ENCODE measurements around the gene F13A1.

F13A1 gene

DNA sequence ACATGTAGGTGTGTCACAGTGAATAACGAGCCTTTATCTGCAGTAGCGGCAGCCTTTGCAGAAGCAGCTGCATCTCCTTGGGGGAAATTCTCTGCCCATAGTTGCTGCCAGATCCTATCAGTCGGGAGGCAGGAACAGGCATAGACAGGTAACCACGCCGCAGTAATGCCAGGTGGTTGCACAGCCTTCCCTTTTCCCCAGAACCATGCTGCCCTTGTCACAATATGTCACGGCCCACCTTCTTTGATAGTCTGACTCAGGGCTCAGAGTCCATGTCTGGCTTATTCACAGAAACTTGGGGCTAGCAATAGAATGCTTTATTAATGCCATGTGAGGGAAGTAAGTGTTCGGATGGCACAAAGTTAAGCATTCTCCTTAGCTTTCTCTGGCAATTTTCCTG, 76.6 kb downstream of the F13A1 start:
- DNase-seq (ENCODE audit: low read depth): no peak

DNA sequence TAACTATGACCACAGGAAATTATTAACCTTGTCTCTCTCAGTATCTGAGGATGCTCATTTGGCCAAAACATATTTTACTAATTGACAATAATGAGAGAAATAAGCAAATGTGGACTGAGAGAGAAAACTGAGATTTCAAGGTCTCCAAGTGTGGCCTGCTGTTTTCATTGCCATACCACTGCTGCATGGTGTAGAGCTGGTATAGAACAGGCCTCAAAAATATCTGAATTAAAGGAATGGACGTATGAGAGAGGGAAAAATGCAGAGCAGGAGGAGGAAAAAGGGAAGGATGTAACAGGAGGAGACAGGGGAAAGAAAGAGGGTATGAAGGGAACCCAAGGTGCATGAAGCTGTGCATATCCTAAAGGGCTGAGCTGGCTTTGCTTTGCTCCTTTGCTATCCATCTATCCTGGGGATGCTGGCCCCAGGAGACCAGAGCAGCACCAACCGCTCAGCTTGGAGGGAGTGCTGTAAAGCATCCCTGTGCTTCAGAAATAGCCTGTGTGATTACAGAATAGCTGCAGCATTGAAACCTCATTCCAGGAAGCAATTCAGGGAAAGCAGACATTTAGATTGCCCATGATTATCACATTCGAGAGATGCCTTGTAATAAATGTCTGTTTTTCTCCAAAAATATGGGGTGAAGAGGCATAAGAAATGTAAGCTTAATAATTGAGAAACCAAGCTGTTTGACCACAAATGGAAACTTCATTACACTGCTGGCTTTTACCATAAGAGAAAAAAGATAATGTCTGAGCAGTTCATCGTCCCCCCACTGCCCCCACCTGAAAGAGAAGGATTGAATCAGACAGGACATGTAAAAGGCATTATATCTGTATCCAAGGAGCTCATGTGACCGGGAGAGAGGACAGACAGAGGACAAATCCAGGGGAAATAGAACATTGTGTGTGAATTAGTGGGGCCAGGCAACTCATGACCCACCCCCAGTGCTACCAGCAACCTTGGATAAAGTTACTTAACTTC, 80.6 kb downstream of the F13A1 start:
- no peak for DNase-seq (ENCODE audit: low read depth)

DNA sequence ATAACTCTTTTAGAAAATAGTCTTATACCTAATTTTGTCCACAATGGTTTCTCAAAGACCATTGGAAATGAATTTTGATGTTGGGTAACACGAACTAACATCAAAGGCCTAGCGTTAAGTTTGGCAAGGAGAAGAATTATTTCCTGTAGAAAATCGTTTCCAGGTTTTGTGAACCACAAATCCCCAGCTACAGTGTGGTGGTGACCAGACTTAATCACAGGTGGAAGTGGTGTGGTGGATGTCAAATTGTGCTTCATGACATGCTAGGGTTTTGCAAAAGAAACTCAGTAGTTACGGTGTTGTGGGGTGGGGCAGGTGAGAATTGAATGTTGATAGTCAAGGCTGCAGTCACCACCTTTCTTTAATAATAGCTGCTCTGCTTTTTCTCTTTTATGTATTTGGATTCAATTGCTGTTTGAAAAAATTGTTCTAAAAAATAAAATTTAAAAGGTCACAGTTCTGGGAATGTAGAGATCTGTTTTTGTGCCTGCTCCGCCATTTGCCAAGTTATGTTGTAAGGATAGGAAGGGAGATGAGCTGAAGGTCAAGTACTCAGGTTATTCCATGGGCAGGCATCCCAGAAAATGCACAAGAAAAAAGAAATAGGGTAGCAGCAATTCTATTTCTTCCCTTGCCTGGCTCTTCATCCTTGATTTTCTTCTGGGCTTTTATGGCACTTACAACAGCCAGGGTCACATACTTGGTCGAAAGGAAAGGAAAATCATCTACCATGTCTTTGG, 83.6 kb downstream of the F13A1 start:
- DNase-seq (ENCODE audit: low read depth): no peak

DNA sequence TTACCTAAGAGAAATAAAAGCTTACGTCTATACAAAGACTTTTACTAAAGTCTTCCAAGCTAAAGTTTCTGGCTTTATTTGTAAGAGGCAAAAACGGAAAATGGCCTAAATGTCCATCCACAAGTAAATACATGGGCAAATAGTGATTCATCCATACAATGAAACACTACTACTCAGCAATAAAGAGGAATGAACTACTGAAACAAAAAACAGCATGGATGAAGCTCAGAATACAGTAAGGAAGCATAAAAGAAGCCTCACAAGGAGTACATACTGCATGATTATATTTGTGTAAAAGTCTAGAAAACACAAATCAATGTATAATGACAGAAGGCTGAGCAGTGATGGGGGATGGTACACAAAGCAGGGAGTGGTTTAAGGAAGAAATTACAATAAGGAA, 84.7 kb downstream of the F13A1 start:
- no peak for DNase-seq (ENCODE audit: low read depth)

DNA sequence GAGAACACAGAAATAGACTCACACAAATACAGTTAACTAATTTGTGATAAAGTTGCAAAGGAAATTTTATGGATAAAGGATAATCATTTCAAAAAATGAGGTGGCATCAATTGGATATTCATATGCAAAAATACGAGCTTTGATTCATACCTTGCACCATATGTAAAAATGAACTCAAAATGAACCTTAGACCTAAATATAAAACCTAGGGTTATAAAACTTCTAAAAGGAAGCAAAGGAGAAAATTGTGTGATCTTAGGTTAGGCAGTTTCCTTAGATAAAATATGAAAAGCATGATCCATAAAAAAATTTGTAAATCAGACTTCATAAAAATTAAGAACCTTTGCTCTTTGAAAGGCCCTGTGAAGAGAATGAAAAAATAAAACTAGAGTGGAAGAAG, 85.5 kb downstream of the F13A1 start:
- DNase-seq (ENCODE audit: low read depth): no peak

DNA sequence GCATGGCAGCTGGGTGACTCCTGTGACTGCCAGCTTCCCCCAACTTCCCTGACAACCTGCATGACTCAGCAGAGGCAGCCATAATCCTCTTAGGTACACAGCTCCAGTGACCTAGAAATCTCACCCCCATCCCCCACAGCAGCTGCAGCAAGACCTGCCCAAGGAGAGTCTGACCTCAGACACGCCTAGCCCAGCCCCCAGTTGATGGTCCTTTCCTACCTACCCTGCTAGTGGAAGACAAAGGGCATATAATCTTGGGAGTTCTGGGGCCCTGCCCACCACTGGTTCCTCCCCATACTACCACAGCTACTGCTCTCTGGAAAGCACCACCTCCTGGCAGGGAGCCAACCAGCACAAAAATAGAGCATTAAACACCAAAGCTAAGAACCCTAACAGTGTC, 90.2 kb downstream of the F13A1 start:
- DNase-seq (ENCODE audit: low read depth): no peak

DNA sequence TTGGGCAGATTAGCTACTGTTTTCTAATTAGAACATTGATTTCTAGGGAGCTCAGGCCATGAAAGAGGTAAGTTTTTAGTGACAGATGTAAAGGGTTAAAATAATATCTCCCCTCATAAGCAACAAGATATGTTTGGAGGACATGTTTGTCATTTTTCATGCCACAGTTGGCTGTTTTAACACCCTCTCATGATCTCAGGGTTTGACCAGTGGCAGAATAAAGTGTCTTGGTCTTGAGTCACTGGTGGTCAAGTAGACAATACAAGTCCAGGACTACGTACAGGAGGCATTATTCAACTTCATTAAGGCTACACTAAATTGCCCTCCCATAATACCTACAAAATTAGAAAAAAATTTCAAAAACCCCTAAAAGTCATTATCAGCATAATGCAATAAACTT, 92.6 kb downstream of the F13A1 start:
- no peak for DNase-seq (ENCODE audit: low read depth)

DNA sequence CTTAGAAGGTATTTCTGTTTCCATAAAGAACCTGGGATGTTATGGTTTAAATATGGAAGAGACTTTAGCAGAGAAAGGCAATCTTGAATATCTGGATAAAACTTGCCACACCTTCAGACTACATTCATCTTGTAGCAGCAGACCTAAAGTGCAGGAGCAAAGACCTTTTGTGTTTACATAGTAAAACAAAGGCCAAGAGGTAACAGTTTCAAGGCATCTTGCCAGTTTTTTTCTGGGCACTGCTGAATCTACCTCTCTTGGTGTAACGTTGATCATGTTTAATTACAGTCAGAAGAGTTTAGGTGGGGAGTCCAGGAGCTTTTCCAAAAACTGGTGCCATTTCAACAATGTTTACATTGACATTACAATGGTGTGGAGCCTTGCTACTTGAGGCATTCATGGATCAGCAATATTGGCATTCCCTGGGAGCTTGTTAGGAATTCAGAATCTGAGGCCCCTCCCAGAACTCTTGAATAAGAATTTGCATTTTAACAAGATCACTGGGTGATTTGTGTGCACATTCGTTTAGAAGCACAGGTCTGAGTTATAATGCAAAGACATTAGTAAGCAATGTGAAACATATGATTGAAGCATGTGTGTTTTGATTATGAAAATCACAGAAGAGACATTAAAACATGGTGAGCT, 94.5 kb downstream of the F13A1 start:
- no peak for DNase-seq (ENCODE audit: low read depth)

DNA sequence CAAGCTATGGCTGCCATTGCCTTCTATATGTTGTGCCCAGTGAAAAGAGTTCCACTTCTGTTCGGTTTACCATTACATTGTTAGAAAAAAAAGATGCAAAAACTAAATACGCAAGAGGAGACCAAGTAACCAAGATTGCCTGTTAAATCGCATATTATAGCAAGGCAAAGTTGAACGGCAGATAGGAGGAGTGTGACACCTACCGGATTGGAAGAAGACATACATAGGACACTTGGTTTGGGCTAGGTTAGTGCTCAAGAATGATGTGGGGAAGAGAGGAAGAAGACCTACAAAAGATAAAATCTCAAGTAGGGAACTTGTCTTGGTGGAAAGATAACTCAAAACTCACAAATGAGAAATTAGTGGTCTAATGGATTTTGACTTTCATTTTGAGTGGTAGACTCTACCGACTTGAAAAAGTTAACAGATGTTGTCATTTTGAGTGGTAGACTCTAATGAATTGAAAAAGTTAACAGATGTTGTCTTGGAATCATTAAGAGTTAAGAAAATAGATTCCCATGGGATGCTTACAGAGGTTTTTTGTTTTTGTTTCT, 95.5 kb downstream of the F13A1 start:
- no peak for DNase-seq (ENCODE audit: low read depth)

DNA sequence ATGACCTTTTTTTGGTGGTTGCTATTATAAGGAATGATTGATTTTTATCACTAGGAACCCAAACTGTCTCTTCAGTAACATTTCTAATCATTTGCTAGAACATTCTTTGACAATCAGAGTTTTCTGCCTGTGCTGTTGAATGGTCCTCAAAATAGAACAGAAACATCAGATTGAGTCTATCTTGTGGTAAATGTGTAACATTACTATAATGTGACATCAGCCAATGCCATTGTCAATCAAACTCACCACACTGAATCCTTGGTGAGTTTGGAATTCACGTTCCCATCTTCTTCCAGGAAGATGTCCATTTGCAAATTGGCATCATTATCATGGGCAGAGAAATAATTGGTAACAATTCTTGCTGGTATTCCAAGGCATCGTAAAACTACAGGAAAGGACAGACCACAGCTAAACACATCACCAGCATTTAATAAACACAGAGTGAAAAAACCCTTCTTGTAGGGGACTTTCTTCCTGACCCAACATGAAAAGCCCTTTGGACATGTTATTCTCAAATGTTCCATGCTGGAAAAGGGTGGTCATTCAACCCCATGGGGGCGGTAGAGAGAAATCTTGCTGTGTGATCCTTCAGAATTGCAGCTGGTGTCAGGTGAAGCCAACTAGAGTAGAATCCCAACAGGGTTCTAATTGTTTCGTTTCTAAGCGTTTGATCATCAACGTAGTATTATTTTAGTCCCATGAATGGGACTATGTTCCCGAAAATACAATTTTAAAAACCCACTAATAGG, 98.5 kb downstream of the F13A1 start:
- no peak for DNase-seq (ENCODE audit: low read depth)

DNA sequence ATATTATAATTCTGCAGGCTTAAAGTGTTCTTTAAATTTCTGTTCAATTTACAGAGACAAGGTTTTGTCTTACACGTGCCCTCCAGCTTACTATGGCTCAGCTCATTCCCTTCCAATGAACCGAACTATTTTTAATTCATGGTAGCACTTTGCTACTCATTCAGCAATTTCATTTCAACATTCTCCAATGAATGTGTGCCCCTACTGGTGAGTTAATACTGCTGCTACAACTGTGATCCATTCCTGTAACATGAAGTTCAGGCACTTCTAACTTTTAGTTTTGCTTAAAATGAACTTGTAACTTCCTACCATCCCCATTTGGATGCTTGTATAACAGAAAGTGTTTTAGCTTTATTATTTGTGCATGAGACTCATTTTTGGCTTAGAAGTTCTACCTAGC, 99.7 kb downstream of the F13A1 start:
- DNase-seq (ENCODE audit: low read depth): no peak

DNA sequence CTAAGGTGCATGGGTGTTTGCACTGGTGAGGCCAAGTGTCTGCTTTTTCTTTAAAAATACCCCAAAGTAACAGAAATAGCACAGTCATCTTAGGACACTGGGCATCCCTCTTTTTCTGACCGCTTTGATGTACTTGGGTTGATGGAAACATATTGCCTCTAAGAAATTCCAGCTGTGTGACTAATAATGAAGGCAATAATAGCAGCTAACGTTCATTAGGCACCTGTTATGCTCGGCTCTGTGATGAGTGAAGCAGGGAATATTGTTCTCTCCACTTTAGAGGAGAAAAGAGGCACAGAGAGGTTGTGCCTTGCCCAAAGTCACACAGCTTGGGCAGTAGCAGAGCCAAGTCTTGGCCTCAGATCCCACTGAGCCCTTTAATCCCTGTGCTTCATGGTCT, 100.7 kb downstream of the F13A1 start:
- no peak for DNase-seq (ENCODE audit: low read depth)

DNA sequence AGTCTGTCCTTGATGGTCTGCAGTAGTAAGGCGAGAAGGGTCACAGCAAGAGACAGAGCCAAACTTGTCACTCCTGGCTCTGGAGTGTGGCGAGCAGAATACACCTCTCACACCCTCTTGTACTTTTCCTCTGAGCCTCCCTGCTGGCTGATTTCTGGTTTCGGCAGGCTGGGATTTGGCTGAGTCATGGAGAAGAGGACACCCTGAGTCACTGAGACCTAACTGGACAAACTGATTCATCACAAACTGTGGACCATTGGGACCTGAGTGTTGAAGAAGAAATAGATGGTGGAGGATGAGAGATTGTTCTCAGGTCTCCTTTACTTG, 101.7 kb downstream of the F13A1 start:
- DNase-seq (ENCODE audit: low read depth): no peak

DNA sequence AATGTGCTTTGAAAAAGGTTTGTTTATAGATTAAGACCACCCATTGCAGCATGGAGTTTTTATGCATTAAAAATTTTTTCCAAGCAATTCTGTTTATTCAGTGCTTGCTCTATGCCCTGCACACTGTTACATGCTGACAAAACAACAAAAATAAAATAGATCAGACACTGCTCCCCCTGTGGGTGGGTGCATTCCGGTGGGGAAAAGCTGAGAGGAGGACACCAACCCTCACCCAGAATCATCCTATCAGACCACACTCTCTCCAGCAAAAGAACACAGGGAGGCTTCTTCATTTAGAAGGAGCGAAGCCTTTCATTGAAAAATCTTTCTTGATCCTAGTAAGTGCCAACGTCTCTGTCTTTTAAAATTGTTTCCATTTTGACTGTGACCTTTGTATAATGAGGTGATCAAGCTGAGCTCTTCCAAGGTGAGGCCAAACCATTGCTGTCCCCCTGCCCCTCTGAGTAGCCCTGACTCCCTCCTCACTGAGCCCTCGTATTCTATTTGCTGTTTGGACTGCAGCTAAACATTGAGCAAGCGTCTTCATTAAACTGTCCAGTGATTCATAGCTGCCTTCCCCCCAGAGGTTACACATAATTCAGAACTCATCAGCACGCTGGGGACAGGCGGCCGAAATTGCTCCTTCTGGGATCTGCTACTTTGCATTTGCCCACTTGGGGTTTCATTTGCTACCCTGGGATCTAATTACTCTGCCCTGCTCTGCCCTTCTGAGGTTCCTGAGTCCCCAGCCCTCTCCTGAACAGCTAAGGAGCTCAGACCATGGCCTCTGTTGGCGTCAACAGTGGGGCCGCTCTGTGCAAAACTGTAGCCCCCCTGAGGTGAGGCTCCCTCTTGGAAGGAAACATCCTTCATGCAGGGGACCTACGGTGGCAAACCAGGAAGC, 102.4 kb downstream of the F13A1 start:
- DNase-seq (ENCODE audit: low read depth): no peak

DNA sequence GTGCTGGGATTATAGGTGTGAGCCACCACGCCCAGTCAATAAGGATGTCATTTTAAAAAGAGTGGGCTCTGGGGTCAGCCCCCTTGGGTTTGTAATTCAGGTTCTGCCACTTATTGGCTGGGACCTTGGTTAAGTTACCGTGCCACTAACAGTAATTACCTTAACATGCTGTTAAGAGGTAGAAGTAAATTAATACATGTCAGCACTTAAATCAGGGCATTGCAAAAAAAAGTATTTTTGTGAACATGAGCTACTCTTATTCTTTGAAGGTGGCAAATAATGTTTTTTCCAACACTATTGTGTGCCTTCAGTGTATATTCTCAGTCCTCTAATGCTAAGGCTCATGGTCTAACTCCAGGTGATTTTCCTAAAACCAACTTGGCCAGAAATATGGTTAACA, 109.5 kb downstream of the F13A1 start:
- DNase-seq (ENCODE audit: low read depth): no peak

DNA sequence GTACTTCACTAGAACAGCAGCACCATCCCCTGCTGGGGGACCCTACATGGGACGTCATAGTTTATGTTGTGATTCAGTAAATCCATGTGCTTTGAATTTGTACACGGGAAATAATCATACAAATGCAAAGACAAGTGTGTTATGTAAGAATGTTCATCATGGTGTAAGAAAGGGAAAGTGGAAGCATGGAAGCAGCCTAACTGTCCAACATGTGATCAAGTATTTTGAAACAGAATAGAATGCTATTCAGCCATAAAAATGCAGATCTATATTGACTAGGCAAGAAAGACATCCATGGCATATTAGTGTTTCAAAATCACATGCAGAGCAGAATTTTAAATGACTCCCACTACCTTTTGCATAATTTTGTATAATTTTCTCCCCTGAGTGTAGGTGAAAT, 117.6 kb downstream of the F13A1 start:
- no peak for DNase-seq (ENCODE audit: low read depth)

DNA sequence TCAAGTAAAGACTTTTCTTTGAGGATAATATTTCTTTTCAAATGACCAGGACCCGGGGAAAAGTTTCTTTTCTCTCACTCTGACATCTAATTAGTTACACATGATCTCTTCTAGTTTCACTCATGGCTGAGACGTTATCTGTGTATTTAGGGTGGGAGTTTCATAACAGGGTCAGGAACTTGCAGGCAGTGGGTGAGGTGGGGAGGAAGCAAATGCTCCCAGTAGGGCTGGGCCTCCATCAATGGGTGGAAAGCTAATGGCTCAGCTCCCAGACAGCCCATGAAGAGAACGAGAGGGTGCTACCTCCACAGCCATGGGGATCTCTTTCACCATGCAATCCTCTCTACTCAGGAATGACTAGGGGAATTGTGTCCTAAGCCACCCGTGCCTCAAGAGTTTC, 119.3 kb downstream of the F13A1 start:
- no peak for DNase-seq (ENCODE audit: low read depth)

DNA sequence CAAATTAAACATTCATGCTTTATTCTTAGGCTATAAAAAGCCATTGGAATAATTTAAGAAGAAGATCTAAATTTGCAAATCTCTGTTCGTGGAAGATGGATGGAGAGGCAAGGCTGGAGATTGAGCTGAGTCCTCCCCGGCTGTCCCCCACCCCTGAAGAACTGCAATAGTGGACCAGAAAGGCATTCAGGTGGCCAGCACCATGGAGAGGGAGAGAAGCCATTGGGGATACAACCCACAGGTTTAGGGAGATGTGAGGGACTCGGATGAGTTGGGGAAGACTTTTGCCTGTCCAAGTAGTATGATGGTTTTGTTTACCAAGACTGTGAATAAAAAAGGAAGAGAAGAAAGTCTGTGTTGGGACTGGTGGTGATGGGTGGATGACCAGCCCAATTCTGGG, 120.8 kb downstream of the F13A1 start:
- DNase-seq (ENCODE audit: low read depth): no peak

DNA sequence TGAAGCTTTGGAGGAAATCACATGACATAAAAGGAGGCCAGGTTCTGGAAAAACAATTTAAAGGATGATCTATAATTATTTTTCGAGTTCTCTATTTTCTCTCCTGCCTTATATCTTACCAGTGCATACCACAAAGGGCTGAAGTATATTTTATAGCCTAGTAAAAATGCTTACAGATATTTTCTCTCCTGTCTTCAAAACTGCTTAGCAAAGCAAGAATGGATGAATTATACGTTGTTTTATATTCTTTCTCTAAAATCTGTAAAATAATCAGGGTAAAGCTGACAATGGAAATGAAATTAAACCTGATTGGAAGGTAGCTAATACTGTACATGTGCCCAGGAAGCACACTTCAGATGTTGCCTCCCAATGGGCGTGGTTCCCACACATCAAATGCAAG, 123.7 kb downstream of the F13A1 start:
- DNase-seq (ENCODE audit: low read depth): no peak

DNA sequence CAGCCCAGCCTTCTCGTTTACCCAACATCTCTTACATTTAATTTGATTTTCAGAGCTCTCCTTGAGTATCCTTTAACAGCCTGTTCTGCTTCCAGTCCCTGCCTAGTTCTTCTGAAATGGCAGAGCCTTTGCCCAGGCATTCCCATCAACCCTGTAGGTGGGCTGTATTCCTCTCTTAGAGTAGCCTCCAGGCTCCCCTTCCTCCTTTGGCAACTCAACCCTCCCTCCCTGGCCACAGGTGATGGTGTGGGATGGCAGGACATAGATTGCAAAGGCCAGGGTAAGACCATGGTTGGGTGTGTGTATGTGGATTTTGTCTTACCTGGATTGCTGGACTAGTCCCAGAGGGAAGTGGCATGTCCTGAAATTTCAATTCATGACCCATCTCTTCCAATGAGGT, 125.4 kb downstream of the F13A1 start:
- no peak for DNase-seq (ENCODE audit: low read depth)

DNA sequence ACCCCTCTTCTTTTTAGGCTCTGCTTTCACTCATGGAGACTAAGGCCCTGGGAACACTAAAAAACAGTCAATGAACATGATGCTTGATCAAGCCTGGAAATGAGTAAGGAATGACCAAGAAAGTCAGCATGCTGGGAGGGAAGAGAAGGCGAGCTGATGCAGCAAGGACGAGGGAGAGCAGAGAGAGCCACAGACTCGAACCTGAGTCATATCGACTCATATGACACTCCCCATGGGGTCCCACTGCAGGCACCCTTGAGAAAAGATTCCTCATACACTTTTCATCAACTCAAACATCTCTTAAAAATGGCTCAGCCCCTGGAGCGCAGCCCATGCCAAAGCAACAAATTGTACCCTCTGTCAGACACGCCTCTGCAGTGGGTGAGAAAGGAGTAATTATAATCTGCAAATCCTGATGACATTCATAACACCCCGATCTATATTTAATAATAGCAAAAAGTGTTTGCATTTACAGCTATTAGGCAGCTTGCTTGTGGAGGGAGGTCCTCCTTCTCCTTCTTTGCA, 127.2 kb downstream of the F13A1 start:
- DNase-seq (ENCODE audit: low read depth): no peak
